Heart left ventricle (tissue), 16 donors: ENCODE data around the gene KLF4. TPM values are rescaled to one million over a fixed set of nuclear protein-coding genes. Genes with fewer than 3 reads are reported as not detected.

ENCODE experiments used
- ATAC-seq, 4 donors: fragments of 200-7000 bp; cut with Tn5 transposase; one replicate each; pipeline ENCODE4 v1.9.1; 2020 to 2022; ENCODE audit warnings: moderate library complexity in 4 of 4, mild to moderate bottlenecking in 3 of 4, moderate number of reproducible peaks in 1 of 4
- DNase-seq, 5 donors: peaks; one replicate each; pipeline ENCODE4 v3.0.0-alpha.2; 2020
- H3K27ac ChIP-seq, 12 donors: fragments of 200-600 bp; sonication (generic) in 4 of 12; one replicate each; pipeline versions ENCODE4 v1.5.0 to v1.8.0; 2016 to 2022; ENCODE audit warnings: mild to moderate bottlenecking in 2 of 12
- H3K27me3 ChIP-seq, 9 donors: fragments of 200-600 bp; sonication (generic) in 2 of 9; one replicate each; pipeline versions ENCODE4 v1.5.1 to v1.8.0; 2016 to 2022; ENCODE audit warnings: mild to moderate bottlenecking in 3 of 9
- H3K36me3 ChIP-seq, 9 donors: fragments of 200-600 bp; sonication (generic) in 2 of 9; one replicate each; pipeline versions ENCODE4 v1.5.0 to v1.8.0; 2018 to 2022; ENCODE audit warnings: mild to moderate bottlenecking in 2 of 9
- H3K4me1 ChIP-seq, 12 donors: fragments of 200-600 bp; sonication (generic) in 4 of 12; one replicate each; pipeline versions ENCODE4 v1.5.0 to v1.8.0; 2016 to 2022; ENCODE audit warnings: mild to moderate bottlenecking in 3 of 12
- H3K4me3 ChIP-seq, 12 donors: fragments of 200-600 bp; sonication (generic) in 4 of 12; one replicate each; pipeline versions ENCODE4 v1.5.0 to v1.8.0; 2017 to 2022; ENCODE audit warnings: mild to moderate bottlenecking in 9 of 12, moderate library complexity in 4 of 12
- H3K9me3 ChIP-seq, 12 donors: fragments of 200-600 bp; sonication (generic) in 4 of 12; one replicate each; pipeline versions ENCODE4 v1.5.0 to v1.8.0; 2016 to 2022; ENCODE audit warnings: mild to moderate bottlenecking in 1 of 12
- POLR2A ChIP-seq, 2 donors: fragments of 450-650 bp; IDR thresholded peaks; one replicate each; pipeline ENCODE4 v1.6.1; 2017; ENCODE audit warnings: antibody characterized with exemption in 2 of 2, mild to moderate bottlenecking in 2 of 2, moderate library complexity in 2 of 2
- WGBS, 4 donors: extraction: QIAGEN DNeasy Blood & Tissue Kit in 2 of 4; methylation state at CpG; one replicate each; pipeline versions ENCODE4 v1.1.5 to v1.1.7; 2013 to 2018; 5-methylcytosine and 5-hydroxymethylcytosine counted together
- intact Hi-C, 10 donors: fragments of 100-400 bp; cut with DNase I; formaldehyde crosslinking; loops; one replicate each; pipeline versions ENCODE4 v1.11.1 to v1.14.2; 2022
- polyA plus RNA-seq, 2 donors: library from polyadenylated mRNA; stranded (reverse); fragments of 200-250 nt; gene quantifications; one replicate each; pipeline ENCODE4 v1.2.3, GENCODE V29; 2013
- total RNA-seq, 9 donors: library from RNA; depleted of rRNA in 2 of 9; stranded (reverse); fragments of >200 nt in 2 of 9; fragmentation: NEBNext Ultra II Directional in 3 of 9; extraction: Animal tissue kit (Norgen Biotek cat#: 25700) in 3 of 9; gene quantifications; one replicate each; pipeline versions ENCODE4 v1.1.0 to v1.2.4, GENCODE V29; 2016 to 2023
- TF ChIP-seq, protein P1 (sequence below), 12 donors: fragments of 200-600 bp; sonication (generic) in 4 of 12; IDR thresholded peaks; one replicate each; pipeline versions ENCODE4 v1.5.0 to v1.8.0; 2018 to 2022; ENCODE audit warnings: antibody characterized with exemption in 12 of 12, mild to moderate bottlenecking in 5 of 12
- donor health status: ischemic (EF 13 %, LVEDD 7.1; RV severe dilation, severe dysfunction).
- donor health status: healthy with polysubstance abuse.
- donor health status: DM: no; HTN: yes; CAD: no.
- donor health status: DM: no; HTN: no; CAD: no.
- donor health status: ischemic (EF 25% LVEDD 6.9; RV normal size, moderate dysfunction).
- donor health status: ischemic (EF 25% LVEDD 5.7; RV mildly dilated, moderate dysfunction).
- donor health status: healthy.
- donor health status: DM: yes; HTN: yes; CAD: no.
- donor health status: ischemic (EF 35%, LVEDD 5.7; RV mildly dilated, moderate dysfunction).
- donor health status: nonischemic (EF 11% LVEDD 7.7; RV severe dilation, severe dysfunction).
- donor health status: DM: yes; HTN: yes; CAD: no.
- donor health status: PGD.
- donor health status: ischemic (EF 29% LVEDD 5.4; RV normal size, mild dysfunction).
- donor health status: nonischemic (EF 23%, LVEDD 6.1; RV moderate dilation, normal function).

The KLF4 gene
- total and polyA plus RNA-seq, 11 donors: 9.9 to 63.3 (median 21.3) TPM

DNA sequence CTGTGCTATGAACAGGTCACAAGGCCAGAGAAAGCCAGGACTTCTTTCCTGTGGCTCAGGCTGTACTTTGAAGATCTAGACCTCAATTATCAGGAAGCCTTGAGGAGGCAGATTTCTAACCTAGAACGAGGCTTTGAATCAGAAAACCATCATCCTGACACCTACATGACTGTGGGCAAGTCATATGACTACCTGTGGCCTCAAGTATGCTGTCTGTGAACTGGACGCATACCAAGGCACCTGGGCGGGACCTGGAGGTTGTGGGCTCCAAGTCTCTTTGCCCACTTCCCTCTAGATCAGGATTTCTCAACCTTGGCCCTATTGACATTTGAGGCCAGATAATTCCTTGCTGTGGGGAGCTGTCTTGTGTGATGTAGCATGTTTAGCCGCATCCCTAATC lies 42.5 kb downstream of the KLF4 start:
- no peak for DNase-seq
- WGBS, 4 donors: 83 to 89% (median 87%) methylated on average over 4 of the region's 4 CpGs
- H3K36me3 ChIP-seq: no peaks in the 10 kb centered on the region
- ATAC-seq: no peak
- intact Hi-C loops: no loop called here
- no peak overlapping the region for H3K27ac ChIP-seq
- H3K4me3 ChIP-seq: no peak overlapping the region
- no peaks in the 10 kb centered on the region for H3K9me3 ChIP-seq
- no peaks in the 10 kb centered on the region for H3K27me3 ChIP-seq
- TF ChIP-seq, protein P1, sequence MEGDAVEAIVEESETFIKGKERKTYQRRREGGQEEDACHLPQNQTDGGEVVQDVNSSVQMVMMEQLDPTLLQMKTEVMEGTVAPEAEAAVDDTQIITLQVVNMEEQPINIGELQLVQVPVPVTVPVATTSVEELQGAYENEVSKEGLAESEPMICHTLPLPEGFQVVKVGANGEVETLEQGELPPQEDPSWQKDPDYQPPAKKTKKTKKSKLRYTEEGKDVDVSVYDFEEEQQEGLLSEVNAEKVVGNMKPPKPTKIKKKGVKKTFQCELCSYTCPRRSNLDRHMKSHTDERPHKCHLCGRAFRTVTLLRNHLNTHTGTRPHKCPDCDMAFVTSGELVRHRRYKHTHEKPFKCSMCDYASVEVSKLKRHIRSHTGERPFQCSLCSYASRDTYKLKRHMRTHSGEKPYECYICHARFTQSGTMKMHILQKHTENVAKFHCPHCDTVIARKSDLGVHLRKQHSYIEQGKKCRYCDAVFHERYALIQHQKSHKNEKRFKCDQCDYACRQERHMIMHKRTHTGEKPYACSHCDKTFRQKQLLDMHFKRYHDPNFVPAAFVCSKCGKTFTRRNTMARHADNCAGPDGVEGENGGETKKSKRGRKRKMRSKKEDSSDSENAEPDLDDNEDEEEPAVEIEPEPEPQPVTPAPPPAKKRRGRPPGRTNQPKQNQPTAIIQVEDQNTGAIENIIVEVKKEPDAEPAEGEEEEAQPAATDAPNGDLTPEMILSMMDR (IDR thresholded peaks at IDR 0.05): no peak
- TF ChIP-seq POLR2A (IDR thresholded peaks at IDR 0.05): no peak
- no peaks in the 10 kb centered on the region for H3K4me1 ChIP-seq

DNA sequence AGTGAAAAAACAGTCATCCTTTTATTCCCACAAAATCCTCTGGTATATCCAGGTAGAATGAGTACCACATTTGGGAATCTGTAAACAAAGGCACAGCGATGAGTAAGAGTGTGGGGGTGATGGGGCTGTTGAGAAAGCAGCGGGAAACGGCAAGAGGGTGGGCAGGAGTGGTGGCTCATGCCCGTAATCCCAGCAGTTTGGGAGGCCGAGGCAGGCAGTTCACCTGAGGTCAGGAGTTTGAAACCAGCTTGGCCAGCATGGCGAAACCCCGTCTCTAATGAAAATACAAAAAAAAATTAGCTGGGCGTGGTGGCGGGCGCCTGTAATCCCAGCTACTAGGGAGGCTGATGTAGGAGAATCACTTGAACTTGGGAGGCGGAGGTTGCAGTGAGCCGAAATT lies 43.1 kb downstream of the KLF4 start:
- no peak for DNase-seq
- H3K27me3 ChIP-seq: no peaks in the 10 kb centered on the region
- H3K9me3 ChIP-seq: no peaks in the 10 kb centered on the region
- no peak for ATAC-seq
- TF ChIP-seq, protein P1 (IDR thresholded peaks at IDR 0.05): no peak
- no peak for TF ChIP-seq POLR2A (IDR thresholded peaks at IDR 0.05)
- H3K4me1 ChIP-seq: no peaks in the 10 kb centered on the region
- 93 to 96% (median 95%) methylated on average over 12 of the region's 12 CpGs for WGBS, 4 donors
- H3K36me3 ChIP-seq: no peaks in the 10 kb centered on the region
- no peak overlapping the region for H3K27ac ChIP-seq
- intact Hi-C loops: no loop called here
- H3K4me3 ChIP-seq: no peak overlapping the region

DNA sequence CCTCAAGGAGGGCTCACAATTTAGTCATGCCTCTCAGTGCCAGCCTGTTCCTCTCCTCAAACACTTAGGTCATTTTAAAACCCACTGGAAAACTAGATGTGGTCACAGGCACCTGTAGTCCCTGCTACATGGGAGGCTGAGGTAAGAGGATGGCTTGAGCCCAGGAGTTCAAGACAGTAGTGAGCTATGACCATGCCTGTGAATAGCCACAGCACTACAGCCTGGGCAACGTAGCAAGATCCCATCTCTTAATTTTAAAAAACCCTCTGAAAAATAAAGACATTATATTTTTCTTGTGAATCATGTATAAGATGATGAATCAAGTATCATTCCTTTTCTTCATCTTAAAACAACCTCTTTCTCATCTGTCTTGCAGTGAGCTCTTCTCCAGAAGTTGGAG lies 45.8 kb downstream of the KLF4 start:
- no peak for TF ChIP-seq POLR2A (IDR thresholded peaks at IDR 0.05)
- TF ChIP-seq, protein P1 (IDR thresholded peaks at IDR 0.05): no peak
- no peaks in the 10 kb centered on the region for H3K9me3 ChIP-seq
- no peaks in the 10 kb centered on the region for H3K4me1 ChIP-seq
- DNase-seq (no peak), ATAC-seq (no peak)
- 83 to 94% (median 90%) methylated on average over 1 of the region's 1 CpG for WGBS, 4 donors
- H3K27me3 ChIP-seq: no peaks in the 10 kb centered on the region
- no peak overlapping the region for H3K4me3 ChIP-seq
- no peak overlapping the region for H3K27ac ChIP-seq
- H3K36me3 ChIP-seq: no peaks in the 10 kb centered on the region
- intact Hi-C loops: no loop called here

DNA sequence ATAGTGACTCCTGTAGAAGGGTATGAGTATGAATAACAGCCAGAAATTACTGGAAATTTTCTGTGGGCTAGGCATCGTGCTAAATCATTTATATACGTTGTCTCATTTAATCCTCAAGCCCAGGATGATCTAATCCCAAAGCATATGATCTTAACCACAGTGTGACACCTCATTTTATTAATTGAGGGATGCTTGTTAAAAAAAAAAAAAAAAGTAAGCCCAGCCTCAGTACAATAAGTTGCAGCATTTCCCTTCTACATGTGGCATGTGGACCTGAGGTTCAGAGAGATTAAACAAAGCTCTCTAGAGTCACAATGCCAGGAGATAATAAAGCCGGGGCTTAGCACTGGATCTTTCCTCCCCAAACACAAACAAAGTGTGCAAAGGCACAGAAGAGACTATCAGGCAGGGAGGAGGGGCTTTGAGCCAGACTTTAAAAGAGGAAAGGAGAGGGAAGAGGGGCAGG lies 49.5 kb downstream of the KLF4 start:
- no peak for ATAC-seq
- H3K27me3 ChIP-seq: no peaks in the 10 kb centered on the region
- TF ChIP-seq, protein P1 (IDR thresholded peaks at IDR 0.05): no peak
- TF ChIP-seq POLR2A (IDR thresholded peaks at IDR 0.05): no peak
- no peak overlapping the region for H3K27ac ChIP-seq
- H3K9me3 ChIP-seq: no peaks in the 10 kb centered on the region
- H3K4me1 ChIP-seq: no peaks in the 10 kb centered on the region
- intact Hi-C loops: no loop called here
- no peak for DNase-seq
- no peak overlapping the region for H3K4me3 ChIP-seq
- H3K36me3 ChIP-seq: no peaks in the 10 kb centered on the region
- 54 to 68% (median 63%) methylated on average over 3 of the region's 3 CpGs for WGBS, 4 donors
